ENCODE results near the gene MAGI3. TPM values are rescaled to one million over a fixed set of nuclear protein-coding genes. Genes with fewer than 3 reads are reported as not detected.

MAGI3 gene
- total RNA-seq, 1 donor from 2014 or later: 1.0 TPM

DNA sequence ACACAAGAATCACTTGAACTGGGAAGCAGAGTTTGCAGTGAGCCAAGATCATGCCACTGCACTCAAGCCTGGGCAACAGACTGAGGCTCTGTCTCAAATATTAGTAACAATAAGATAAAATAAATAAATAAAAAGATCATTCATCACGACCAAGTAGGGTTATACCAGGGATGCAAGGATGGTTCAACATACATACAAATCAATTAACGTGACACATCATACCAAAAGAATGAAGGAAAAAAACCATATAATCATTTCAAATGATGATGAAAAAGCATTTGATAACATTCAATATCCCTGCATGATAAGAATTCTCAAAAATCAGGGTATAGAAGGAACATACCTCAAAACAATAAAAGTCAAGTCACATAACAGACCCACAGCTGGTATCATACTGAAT is 330.7 kb downstream of the MAGI3 start:
- no peak for ATAC-seq (ENCODE audit: low read depth)
- Mint-ChIP-seq H3K9me3 (peaks cover 10% of the 10 kb centered on the region), H3K36me3 (ENCODE audit: low read depth) (peaks cover 76% of the 10 kb centered on the region), H3K4me1 (no peaks in the 10 kb centered on the region), H3K27ac (no peak overlapping the region), H3K4me3 (no peak overlapping the region), H3K27me3 (no peaks in the 10 kb centered on the region)
- POLR2A ChIA-PET: no interaction called here
- no peak for DNase-seq
- intact Hi-C loops (cut with micrococcal nuclease): no loop called here
- CTCF ChIA-PET: no interaction called here
- TF ChIP-seq, protein P1, sequence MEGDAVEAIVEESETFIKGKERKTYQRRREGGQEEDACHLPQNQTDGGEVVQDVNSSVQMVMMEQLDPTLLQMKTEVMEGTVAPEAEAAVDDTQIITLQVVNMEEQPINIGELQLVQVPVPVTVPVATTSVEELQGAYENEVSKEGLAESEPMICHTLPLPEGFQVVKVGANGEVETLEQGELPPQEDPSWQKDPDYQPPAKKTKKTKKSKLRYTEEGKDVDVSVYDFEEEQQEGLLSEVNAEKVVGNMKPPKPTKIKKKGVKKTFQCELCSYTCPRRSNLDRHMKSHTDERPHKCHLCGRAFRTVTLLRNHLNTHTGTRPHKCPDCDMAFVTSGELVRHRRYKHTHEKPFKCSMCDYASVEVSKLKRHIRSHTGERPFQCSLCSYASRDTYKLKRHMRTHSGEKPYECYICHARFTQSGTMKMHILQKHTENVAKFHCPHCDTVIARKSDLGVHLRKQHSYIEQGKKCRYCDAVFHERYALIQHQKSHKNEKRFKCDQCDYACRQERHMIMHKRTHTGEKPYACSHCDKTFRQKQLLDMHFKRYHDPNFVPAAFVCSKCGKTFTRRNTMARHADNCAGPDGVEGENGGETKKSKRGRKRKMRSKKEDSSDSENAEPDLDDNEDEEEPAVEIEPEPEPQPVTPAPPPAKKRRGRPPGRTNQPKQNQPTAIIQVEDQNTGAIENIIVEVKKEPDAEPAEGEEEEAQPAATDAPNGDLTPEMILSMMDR (IDR thresholded peaks at IDR 0.05): no peak

DNA sequence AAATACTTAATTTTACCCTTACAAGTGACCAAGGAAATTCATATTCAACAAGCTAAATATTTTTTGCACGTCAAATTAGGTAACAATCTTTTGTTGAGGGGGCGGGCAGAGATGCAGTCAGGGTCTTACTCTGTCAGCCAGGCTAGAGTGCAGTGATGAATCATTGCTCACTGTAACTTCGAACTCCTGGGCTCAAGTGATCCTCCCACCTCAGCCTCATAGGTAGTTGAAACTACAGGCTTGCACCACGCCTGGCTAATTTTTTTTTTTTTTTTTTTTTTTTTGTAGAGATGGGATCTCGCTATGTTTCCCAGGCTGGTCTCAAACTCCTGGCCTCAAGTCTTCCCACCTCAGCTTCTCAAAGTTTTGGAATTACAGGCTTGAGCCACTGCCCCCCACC is 342.5 kb downstream of the MAGI3 start:
- H3K27ac Mint-ChIP-seq: no peak overlapping the region
- TF ChIP-seq, protein P1 (IDR thresholded peaks at IDR 0.05): no peak
- ChIA-PET POLR2A (no interaction called here), CTCF (no interaction called here)
- no peaks in the 10 kb centered on the region for H3K4me1 Mint-ChIP-seq
- no peaks in the 10 kb centered on the region for H3K27me3 Mint-ChIP-seq
- DNase-seq (no peak), ATAC-seq (ENCODE audit: low read depth) (no peak)
- H3K4me3 Mint-ChIP-seq: no peak overlapping the region
- intact Hi-C loops (cut with micrococcal nuclease): no loop called here
- H3K9me3 Mint-ChIP-seq: no peaks in the 10 kb centered on the region
- peaks cover 48% of the 10 kb centered on the region for H3K36me3 Mint-ChIP-seq (ENCODE audit: low read depth)

DNA sequence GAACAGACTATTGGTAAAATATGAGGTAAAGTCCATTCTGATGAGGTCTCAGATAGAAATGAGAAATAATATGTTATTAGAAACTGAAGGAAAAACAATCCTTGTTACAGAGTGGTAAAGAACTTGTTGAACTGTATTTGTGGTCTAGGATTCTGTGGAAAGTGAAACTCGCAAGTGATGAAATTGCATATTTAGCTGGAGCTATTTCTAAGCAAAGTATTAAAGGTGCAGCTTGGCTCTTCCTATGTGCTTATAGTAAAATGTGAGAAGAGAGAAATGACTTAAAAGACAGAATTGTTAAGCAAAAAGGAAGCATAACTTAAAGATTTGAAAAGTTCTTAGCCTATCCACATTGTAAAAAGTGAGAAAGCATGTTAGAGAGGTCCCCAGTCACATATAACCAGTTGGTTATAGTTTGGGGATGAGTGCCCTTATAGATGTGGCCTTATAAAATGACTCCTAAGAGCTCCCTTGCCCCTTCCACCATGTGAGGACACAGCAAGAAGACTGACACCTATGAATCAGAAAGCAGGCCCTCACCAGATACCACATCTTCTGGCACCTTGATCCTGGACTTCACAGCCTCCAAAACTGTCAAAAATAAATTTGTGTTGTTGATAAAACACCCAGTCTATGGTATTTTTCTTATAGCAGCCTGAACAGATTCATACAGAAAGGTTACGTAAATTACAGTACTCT is 344.2 kb downstream of the MAGI3 start:
- no peak for ATAC-seq (ENCODE audit: low read depth)
- peaks cover 42% of the 10 kb centered on the region for H3K36me3 Mint-ChIP-seq (ENCODE audit: low read depth)
- no peaks in the 10 kb centered on the region for H3K9me3 Mint-ChIP-seq
- ChIA-PET CTCF (no interaction called here), POLR2A (no interaction called here)
- DNase-seq: no peak
- H3K4me3 Mint-ChIP-seq: no peak overlapping the region
- TF ChIP-seq, protein P1 (IDR thresholded peaks at IDR 0.05): no peak
- no peak overlapping the region for H3K27ac Mint-ChIP-seq
- intact Hi-C loops (cut with micrococcal nuclease): no loop called here
- no peaks in the 10 kb centered on the region for H3K27me3 Mint-ChIP-seq
- H3K4me1 Mint-ChIP-seq: no peaks in the 10 kb centered on the region
